Measurements from ENCODE around the gene DAAM2.

- TF ChIP-seq CTCF (conservative IDR thresholded peaks at IDR 0.05; ENCODE audit: low read length) (no peak), EZH2phosphoT487 (IDR thresholded peaks at IDR 0.05; ENCODE audit: borderline replicate concordance) (no peak)
Measured at GRCh38 chr6:39880594-39880993, 88.4 kb downstream of the DAAM2 start.

Measured in Loucy (cell line).